Fibroblast of lung (primary cell): ENCODE results near the gene PPP2R5C.

Experiments used
- EZH2 ChIP-seq: IDR thresholded peaks from 2 replicates; pipeline ENCODE4 v1.5.1; 2012; ENCODE audit warnings: low read length, control low read depth, mild to moderate bottlenecking; ENCODE audit errors: missing control alignments
- TF ChIP-seq, protein P1 (sequence below), 2 donors: IDR thresholded peaks in 1 of 2; conservative IDR thresholded peaks in 1 of 2; 1 replicate in 1 of 2; 2 replicates in 1 of 2; pipeline ENCODE4 v1.5.1; 2011 to 2012; ENCODE audit warnings: low read length in 2 of 2, control low read depth in 1 of 2, inconsistent platforms in 1 of 2, low read depth in 1 of 2, mild to moderate bottlenecking in 1 of 2

DNA sequence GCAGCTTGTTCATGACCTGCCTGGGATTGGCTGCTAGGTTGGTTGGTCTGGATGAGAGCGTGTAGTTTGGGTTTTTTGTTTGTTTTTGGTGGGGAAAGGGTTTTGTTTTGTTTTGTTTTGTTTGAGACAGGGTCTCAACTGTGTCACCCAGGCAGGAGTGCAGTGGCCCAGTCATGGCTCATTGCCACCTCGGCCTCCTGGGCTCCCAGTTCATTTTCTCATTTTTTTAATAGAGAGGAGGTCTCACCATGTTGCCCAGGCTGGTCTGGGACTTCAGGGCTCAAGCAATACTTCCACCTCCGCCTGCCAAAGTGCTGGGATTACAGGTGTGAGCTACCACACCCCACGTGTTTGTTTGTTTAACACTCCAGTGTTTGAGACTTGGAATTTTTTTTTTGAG is 206.7 kb downstream of the PPP2R5C start:
- TF ChIP-seq, protein P1, sequence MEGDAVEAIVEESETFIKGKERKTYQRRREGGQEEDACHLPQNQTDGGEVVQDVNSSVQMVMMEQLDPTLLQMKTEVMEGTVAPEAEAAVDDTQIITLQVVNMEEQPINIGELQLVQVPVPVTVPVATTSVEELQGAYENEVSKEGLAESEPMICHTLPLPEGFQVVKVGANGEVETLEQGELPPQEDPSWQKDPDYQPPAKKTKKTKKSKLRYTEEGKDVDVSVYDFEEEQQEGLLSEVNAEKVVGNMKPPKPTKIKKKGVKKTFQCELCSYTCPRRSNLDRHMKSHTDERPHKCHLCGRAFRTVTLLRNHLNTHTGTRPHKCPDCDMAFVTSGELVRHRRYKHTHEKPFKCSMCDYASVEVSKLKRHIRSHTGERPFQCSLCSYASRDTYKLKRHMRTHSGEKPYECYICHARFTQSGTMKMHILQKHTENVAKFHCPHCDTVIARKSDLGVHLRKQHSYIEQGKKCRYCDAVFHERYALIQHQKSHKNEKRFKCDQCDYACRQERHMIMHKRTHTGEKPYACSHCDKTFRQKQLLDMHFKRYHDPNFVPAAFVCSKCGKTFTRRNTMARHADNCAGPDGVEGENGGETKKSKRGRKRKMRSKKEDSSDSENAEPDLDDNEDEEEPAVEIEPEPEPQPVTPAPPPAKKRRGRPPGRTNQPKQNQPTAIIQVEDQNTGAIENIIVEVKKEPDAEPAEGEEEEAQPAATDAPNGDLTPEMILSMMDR (conservative IDR thresholded peaks at IDR 0.05 in 1 of 2, IDR thresholded peaks at IDR 0.05 in 1 of 2; ENCODE audit: low read depth in 1 of 2, low read length in 2 of 2), result no peak
- TF ChIP-seq EZH2, result no peak
